ENCODE results near the gene PAPPA2.

The PAPPA2 gene

DNA sequence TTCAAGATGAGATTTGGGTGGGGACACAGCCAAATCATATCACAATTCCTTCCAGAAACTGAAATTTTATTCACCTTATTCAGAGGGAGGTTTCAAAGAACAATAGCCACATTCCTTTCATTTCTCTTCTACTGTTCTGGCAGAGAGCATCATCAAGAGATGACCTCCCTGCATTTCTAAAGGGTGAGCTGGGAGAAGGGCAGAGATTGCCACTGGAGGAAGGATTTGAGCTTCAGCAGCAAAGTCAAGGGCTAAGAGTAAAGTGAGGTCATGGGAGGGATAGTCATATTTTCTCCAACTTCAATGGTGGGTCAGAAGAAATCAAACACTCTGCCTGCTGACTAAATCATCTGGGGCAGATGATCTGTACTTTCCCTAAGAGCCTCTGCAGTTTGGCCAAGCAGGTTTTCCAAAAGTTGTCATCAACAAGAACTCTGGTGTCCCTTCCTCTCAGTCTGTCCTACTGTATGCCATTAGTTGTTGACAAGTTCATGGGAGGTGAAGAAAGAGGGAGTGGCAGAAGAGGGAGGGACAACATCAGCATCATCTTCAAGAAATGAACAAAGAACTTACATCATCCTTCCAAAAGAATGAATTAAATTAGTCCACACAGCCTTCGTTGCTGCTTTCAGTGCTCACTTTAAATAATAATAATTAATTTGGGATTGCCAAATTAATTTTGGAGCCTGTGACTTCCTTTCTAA, 403.2 kb downstream of the PAPPA2 start:
- no peak for DNase-seq

DNA sequence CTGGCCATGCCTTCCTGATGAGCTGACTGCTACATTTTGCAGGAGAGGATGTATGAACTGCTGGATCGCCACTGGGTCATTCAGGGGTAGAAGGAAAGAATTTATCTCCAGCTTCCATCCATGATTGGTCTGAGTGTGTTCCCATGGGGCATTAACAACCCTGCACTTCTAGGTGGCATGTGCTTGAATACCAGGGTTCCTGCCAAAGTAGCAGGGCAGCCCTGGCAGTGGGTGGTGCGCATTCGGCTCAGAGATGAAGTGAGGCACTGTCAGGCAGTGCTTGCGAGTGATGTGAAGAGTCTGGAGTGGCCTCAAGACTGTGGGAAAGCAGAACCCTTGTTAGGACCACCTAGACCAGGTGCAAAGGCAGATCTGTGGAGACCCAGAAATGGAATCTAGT, 406.6 kb downstream of the PAPPA2 start:
- no peak for DNase-seq

DNA sequence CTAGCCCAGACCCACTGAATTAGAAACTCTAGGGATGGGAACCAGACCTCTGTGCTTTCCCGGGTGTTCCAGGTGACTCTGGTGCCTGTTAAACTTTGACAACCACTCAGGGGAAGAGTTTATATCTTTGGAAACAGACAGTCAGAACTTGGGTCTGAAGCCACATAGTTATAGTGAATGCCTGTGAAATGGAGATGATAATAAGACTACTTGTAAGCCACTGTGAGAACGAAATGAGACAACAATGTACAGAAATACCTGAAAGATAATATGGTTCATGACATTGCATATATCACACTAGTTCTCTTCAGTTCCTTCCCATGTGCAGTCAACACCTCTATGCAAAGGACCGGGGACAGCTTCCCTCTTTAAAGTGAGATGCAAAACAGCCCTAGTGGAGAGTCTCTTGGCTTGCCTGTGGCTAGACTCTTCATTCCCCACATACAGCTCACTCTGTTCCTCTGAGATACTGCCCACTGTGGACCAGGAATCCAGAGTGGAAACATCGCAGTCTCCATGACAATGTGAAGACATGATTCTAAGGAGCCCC, 414.1 kb downstream of the PAPPA2 start:
- no peak for DNase-seq

DNA sequence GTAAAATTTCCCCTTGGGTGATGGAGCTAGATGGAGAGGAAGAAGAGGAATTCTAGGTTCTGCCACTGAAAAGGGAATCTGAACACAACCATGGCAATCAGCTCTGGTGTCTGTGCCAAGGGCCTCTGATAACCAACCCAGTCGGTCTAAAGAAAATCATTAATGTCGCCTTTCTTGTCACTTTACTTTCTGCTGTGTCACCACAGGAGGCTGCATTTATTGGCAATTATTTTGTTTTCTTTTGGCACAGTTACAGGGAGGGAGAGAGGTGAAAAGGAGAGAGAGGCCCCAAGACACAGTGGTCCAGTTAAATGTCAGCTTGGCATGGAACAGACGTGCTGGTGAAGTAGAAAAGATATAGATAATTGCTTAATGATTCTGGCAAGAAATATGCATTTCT, 414.6 kb downstream of the PAPPA2 start:
- no peak for DNase-seq

DNA sequence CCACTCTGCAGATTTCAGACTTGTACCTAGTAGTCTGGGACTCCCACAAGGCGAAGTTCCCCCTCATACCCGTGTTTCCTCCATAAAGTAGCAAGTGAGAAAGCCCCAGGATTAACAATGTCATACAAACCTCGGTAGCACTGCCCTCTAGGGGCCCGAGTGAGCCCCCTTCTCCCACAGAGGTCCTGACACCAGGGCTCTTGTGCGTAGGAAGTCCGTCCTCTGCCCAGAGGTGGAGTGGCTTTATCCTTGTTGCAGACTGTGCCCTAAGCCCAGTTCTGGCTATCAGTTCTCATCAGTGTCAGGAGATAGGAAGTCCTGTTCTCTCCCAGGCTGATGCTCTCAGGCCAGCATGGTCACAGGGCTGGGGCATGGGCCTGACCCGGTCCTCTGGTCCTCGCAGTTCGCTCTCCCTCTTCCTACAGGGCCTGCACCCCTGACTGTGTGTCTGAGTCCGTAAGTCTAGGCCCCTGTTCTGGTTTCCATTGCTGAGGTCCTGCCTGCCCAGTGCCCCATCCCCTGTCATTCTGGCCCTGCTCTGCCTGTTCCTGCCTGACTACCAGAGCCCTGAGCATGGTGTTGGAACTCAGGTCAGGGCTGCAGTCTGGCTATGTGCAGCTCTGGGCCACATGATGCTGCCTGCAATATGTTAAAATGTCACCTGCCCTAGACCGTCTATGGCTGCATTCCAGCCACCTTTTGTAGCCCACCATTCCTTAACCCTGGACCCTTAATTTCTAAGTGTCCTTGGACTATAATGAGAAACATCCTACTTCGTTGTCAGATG, 416.0 kb downstream of the PAPPA2 start:
- no peak for DNase-seq

DNA sequence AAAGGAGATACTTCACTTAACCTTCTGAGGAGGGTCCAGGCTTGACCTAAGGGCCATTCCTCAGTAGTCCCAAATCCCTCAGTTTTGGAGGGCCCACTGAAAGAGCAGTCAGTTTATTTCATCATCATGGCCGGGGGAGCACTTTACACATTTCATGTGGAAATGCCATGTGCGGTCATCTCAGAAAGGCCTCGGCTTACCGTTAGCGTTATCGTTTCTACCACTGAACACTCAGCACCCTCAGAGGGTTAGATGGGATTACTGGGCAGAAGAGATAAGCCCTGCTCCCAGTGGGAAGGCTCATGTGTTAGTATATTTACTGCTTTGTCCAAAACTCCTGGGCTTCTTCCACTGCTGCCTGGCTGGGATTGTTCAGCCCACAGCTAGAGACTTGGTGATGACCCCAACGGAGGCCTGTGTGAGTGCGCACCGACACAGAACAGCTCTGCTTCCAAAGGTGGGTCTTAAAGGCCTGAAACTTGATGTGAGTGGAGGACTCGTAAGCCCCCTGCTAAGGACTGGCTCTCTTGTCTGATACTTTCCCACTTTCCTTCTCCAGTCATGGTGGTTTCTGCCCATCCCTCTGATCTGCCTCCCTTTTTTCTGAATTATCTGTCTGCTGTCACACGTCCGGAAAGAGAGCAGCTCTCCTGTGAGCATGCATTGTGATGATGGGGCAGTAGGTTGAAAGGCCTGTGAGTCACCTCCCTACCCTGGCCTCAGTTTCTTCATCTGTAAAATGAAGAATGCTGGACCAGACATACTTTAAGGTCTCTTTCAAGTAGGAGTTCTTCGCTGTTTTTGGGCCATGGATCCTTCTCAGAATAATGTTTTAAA, 417.0 kb downstream of the PAPPA2 start:
- DNase-seq, result no peak

DNA sequence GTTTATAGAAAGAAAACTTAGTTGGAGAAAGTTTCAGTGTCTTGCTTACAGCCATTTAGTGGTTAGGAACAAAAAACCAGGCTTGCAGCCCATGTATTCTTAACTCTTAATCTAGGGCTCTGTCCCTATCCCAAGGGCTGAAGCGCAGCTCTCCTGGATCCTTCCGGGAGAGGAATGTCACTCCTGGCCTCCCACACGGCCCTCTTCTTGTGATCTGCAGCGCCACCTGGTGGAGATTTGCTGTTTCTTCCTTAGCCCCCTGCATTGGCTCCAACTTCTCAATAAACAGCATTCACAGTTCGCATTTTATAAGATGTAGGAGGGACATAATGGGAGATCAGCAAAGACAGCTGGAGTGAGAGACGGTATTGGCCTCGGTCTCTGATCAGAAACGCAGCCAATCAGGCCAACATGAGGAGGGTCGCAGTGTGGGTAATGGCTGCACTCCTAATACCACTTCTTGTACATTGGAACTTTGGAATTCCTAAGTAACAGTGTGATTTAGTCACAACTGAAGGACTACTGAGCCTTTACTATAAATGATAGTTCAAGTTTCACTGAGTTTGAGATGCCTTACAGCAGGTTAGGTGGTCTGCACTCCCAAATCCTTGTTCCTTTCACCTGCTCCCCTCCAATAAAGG, 418.1 kb downstream of the PAPPA2 start:
- DNase-seq, result peak; percentile 19

DNA sequence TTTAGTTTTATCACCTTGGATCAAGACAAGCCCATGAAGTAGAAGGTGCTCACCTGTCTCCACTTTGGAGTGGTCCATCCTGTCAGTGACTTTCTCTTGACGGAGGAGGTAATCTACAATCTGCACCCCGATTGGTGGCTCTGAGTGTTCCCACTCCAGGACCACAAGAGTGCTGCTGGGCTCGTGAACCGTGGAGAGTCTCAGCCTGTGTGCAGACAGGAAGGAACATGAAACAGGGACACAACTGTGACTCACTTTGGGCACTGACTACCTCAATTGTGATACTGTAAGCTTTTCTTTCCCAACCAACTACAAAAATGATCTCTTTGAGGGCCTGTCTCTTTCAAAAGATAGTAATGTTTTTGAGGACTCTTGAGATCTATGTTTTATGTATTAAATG, 421.3 kb downstream of the PAPPA2 start:
- DNase-seq, result no peak

DNA sequence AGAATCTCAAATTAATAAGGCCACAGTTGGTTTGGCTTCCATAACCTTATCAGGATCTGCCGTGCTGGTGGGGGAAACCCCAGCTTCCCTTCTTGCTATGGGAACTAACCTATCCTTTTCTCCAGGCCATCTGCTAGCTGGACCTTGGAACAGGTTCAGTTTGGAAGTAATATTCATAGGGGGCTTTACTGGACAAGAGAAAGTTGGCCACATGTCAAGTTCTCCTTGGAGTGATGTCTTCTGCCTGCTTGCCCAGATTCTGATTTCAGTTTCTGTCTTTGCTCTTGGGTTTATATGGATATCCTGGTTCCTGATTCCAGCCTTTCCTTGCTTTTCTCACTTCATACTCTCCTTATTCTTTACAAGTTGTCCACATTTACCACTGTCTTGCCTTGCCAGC, 421.9 kb downstream of the PAPPA2 start:
- DNase-seq, result no peak

DNA sequence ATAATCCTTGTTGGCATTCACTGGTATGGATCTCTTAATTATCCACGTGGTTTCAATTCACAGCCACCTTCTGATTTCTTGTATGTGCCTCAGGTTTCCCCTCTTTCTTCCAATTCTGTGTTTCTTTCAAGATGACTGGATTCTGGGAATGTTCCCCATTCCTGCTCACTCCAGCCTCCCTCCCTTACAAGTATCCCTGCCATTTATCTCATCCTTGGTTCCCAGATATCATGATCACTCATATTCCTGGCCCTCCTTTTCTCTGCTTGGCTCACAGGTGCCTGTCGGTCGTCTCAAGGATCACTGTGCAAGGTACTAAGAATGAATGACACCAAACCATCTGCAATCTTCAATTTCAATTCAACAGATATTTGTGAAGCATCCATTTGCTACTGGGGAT, 422.4 kb downstream of the PAPPA2 start:
- DNase-seq, result no peak

DNA sequence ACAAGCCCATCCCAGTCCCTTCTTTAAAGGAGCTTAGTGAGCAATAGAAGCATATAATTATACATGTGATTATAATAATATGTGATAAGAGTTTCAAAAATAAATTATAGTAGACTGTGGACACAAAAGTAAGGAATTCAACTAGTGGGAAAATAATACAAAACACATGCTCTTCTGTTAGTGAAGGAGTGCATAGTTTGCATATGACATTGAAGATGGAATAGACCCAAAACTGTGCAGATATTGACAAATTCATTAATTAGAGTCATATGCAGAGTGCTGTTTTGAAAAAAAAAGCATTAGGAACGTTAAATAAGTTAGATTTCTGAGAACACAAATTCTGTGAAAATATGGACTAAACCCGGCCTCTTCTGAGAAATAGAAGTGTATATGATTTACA, 422.8 kb downstream of the PAPPA2 start:
- no peak for DNase-seq

DNA sequence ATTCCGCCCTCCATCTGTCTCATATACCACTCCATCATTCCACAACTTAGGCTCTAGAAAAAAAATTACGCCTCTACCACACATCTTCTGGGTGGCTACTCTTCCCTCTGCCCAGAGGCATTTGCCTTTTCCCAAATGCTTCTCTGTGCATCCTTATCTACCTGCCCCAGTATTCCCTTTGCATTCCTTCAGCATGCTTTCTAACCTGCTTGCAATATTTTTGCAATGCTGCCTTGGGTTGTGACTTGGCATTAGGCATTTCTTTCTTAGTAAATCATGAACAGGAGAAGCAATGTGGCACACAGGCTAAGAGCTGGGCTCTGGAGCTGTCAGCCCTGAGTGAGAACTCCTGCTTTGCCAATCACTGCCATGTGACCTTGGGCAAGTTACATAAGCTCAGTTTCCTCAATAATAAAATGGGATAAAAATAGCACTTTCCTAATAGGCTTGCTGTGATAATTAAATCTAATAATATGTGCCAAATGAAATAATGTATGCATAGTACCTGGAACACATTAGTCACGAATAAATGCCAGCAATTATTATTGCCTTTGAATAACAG, 425.6 kb downstream of the PAPPA2 start:
- no peak for DNase-seq

DNA sequence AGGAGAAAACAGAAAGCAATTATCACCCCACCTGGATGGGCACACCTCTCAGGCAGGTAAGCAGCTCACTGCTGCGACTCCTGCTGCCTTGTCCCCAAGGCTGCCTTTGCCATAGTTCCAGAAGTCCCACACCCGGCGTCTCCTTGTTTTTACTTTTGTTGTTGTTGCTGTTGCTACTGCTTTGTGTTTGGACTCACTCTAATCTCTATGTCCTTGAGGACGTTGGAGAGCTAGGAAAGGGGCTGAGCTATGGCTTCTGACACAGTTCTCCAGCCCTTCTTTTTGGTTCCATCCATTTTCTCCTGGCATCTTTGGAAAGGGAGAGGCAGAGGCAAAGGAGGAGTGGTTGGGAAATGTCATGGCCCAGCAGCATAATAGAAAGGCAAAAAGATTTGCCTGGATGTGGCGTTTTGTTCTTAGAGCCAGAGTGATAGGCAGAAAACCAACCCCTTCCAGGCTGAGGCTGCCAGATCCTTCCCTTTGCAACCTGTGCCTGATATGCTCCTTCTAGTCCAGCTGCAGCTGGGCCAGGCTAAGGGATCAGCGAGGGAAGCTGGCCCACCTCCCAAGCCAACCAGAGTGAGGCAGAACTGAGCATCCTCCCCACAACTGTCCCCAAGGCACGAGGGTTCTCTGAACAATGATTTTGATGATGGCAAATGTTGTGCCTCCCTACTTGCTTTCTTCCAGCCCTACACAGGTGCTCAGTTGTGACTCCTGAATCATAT, 430.8 kb downstream of the PAPPA2 start:
- no peak for DNase-seq

DNA sequence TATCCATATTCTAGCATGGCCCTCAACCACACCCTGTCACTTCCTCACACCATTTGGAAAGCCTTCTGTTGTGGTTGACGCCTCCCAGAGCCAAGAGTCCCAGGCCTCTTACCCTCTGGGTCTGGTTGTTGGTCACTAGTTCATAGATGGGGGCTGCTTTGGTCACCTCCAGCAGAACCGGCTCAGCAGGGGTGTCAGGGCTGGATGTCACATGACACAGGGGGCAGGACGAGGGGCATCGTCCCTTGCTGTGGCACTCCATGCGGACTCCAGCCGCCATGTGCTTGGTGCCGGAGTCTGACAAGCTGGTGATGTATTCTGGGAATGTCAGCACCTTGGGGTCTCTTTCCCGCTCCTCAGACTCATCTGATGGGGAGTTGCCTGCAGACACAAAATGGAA, 431.5 kb downstream of the PAPPA2 start:
- no peak for DNase-seq
